Mucosa of descending colon (tissue), 3 donors: Measurements from ENCODE around the gene FAM228B. TPM values are rescaled to one million over a fixed set of nuclear protein-coding genes. Genes with fewer than 3 reads are reported as not detected.

Experiments used
- ATAC-seq: fragments of 200-7000 bp; cut with Tn5 transposase; one replicate; pipeline ENCODE4 v1.9.1; 2020; ENCODE audit warnings: mild to moderate bottlenecking, moderate library complexity
- DNase-seq, 3 donors: peaks; one replicate each; pipeline ENCODE4 v3.0.0-alpha.2; 2020
- H3K36me3 ChIP-seq: fragments of 200-600 bp; one replicate; pipeline ENCODE4 v1.8.0; 2021; ENCODE audit warnings: low read depth, mild to moderate bottlenecking
- H3K4me1 ChIP-seq: fragments of 200-600 bp; one replicate; pipeline ENCODE4 v1.8.0; 2021; ENCODE audit warnings: low read depth, mild to moderate bottlenecking
- H3K4me3 ChIP-seq: fragments of 200-600 bp; one replicate; pipeline ENCODE4 v1.8.0; 2021; ENCODE audit warnings: mild to moderate bottlenecking
- H3K9me3 ChIP-seq: fragments of 200-600 bp; one replicate; pipeline ENCODE4 v1.8.0; 2021; ENCODE audit warnings: mild to moderate bottlenecking
- intact Hi-C, 2 donors: fragments of 100-400 bp; cut with DNase I in 1 of 2; cut with micrococcal nuclease in 1 of 2; formaldehyde crosslinking; loops; one replicate each; pipeline versions ENCODE4 v1.11.0 to v1.11.1; 2022; cut with DNase I, micrococcal nuclease
- total RNA-seq, 3 donors: library from RNA; stranded (reverse); fragmentation: NEBNext Ultra II Directional in 2 of 3; extraction: Animal tissue kit (Norgen Biotek cat#: 25700) in 2 of 3; gene quantifications; one replicate each; pipeline versions ENCODE4 v1.2.1 to v1.2.4, GENCODE V29; 2021 to 2023
- TF ChIP-seq, protein P1 (sequence below): fragments of 200-600 bp; IDR thresholded peaks from one replicate; pipeline ENCODE4 v1.8.0; 2022; ENCODE audit warnings: antibody characterized with exemption, mild to moderate bottlenecking
- donor health status: DM: no; HTN: no; CAD: no; lungs with moderate emphysema.
- donor health status: DM: no; HTN: no; CAD: no.
- donor health status: DM: no; HTN: yes; CAD: no.

Gene FAM228B
- total RNA-seq, 3 donors from 2014 or later, result 4.8 to 36.6 (median 7.8) TPM

GRCh38 chr2:24162494-24162893 is 39.2 kb downstream of the FAM228B start:
- ATAC-seq, result no peak
- no peak for DNase-seq
- Histone ChIP-seq H3K36me3 (no peaks in the 10 kb centered on the region), H3K9me3 (no peaks in the 10 kb centered on the region), H3K4me3 (no peak overlapping the region), H3K4me1 (no peaks in the 10 kb centered on the region)
- intact Hi-C loops, result no loop called here
- TF ChIP-seq, protein P1, sequence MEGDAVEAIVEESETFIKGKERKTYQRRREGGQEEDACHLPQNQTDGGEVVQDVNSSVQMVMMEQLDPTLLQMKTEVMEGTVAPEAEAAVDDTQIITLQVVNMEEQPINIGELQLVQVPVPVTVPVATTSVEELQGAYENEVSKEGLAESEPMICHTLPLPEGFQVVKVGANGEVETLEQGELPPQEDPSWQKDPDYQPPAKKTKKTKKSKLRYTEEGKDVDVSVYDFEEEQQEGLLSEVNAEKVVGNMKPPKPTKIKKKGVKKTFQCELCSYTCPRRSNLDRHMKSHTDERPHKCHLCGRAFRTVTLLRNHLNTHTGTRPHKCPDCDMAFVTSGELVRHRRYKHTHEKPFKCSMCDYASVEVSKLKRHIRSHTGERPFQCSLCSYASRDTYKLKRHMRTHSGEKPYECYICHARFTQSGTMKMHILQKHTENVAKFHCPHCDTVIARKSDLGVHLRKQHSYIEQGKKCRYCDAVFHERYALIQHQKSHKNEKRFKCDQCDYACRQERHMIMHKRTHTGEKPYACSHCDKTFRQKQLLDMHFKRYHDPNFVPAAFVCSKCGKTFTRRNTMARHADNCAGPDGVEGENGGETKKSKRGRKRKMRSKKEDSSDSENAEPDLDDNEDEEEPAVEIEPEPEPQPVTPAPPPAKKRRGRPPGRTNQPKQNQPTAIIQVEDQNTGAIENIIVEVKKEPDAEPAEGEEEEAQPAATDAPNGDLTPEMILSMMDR, result no peak

DNA sequence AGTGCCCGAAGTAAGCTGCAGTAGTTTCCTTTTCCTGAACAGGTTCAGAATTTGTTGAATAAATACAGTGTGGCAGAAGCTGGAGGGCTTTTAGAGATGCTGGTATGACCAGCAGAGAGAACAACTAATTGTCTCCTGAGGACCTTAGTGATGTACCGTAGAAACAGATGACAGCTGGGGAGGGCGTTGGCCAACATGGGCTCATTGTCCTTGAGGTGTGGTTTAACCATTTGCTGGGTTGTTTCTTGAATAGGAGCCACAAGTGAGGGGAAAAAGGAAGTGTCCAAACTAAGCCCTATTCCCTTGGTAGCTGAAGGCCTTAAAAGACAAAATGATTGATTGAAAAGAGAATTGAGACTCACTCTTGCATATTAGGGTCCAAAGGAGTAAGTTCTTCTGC is 39.9 kb downstream of the FAM228B start:
- DNase-seq (peak in 1 of 3 donors; percentile 3), ATAC-seq (no peak)
- Histone ChIP-seq H3K4me1 (no peaks in the 10 kb centered on the region), H3K9me3 (no peaks in the 10 kb centered on the region), H3K4me3 (no peak overlapping the region), H3K36me3 (no peaks in the 10 kb centered on the region)
- intact Hi-C loops, result no loop called here
- TF ChIP-seq, protein P1, result no peak

- intact Hi-C loops, result no loop called here
- Histone ChIP-seq H3K4me1 (no peaks in the 10 kb centered on the region), H3K9me3 (no peaks in the 10 kb centered on the region), H3K4me3 (no peak overlapping the region), H3K36me3 (no peaks in the 10 kb centered on the region)
- TF ChIP-seq, protein P1, result no peak
- no peak for DNase-seq
- ATAC-seq, result no peak
Observed at GRCh38 chr2:24163601-24164000, 40.3 kb downstream of the FAM228B start.

DNA sequence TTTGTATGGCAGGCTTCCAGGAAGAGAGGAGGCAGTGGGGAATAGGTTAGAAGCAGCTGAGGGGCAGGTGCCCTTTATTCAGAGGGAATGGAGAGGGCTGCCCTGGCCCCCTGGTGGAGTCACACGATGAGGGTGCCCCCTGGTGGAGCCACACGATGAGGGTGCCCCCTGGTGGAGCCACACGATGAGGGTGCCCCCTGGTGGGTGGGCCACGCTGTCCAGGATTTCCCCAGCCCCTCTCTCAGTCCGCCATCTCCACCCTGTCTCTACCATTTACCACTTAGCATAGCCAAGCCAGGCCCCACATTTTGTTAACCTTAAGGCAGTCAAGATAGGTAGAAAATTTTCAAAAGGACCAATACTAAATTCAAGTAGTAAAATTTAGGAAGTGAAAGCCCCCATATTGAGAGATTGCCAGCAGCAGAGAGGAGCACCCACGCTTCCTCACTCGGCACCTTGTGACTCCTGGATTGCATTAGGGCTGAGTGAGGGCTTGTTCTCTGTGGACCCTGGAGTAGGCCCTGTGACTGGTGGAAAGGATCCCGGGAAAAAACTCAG is 41.2 kb downstream of the FAM228B start:
- DNase-seq, result peak in 2 of 3 donors; percentile 44 to 48
- peak; percentile 74 for ATAC-seq

DNA sequence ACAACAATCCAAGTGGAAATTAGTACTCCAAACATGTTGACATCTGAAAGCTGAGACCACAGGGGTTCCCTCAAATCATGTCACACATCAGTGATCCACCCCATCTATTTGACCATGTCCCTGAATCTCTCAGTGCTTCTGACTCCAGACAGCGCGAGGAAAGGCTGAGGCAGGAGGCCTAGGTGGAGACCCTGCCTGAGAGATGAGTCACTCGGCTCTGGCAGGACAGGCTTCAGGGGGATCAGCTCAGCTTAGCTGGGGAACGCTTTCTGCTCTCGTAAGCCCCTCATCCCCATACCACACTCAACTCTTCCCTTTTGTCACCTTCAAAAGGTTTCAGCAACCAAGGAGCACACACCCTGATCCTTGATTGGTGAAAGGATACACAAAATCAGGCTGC is 45.8 kb downstream of the FAM228B start:
- TF ChIP-seq, protein P1, result no peak
- ATAC-seq, result no peak

More for the DNA sequence above, 41.2 kb downstream of the FAM228B start:
- Histone ChIP-seq H3K9me3 (no peaks in the 10 kb centered on the region), H3K4me1 (no peaks in the 10 kb centered on the region), H3K4me3 (no peak overlapping the region), H3K36me3 (no peaks in the 10 kb centered on the region)
- intact Hi-C loops, result no loop called here
- TF ChIP-seq, protein P1, result peak; percentile 32

DNA sequence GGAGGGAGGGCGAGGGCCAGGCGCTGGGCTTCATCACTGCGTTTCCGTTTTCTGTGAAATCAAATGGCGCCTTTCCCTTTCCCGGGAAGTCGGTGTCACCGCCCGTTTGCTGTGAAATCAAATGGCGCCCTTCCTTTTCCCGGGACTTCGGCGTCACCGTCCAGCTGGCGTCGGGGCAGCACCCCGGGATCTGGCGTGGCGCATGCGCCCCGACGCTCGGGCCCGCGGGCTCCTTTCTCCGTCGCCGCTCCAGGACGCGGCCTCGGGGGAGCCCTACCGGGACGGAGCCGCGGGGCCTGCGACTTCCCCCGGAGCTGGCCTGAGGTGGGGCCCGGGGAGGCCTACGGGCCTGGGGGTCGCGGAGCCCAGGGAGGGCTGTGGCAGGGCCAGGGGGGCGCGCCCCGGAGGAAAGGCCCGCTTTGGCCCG is 51.6 kb downstream of the FAM228B start, which contains the start of gene FAM228A:
Gene FAM228A, plus strand, starts transcription at position 203 of the 427 bp plus-strand sequence. CDS start 428 bp downstream, outside the sequence.
- Histone ChIP-seq H3K4me3 (no peak within 1 kb of the TSS), H3K9me3 (no peaks in the 10 kb centered on the region), H3K4me1 (no peaks in the 10 kb centered on the region), H3K36me3 (no peaks in the 10 kb centered on the region)
- DNase-seq (no peak), ATAC-seq (no peak)
- TF ChIP-seq, protein P1, result no peak
- intact Hi-C loops, result no loop called here

More for the DNA sequence above, 45.8 kb downstream of the FAM228B start:
- intact Hi-C loops, result no loop called here
- no peaks in the 10 kb centered on the region for H3K9me3 ChIP-seq
- H3K36me3 ChIP-seq, result no peaks in the 10 kb centered on the region
- H3K4me1 ChIP-seq, result no peaks in the 10 kb centered on the region
- no peak for DNase-seq
- no peak overlapping the region for H3K4me3 ChIP-seq
